HEK293 (cell line): ENCODE results near the gene SOWAHA.
A peak's percentile ranks its signal among the peaks of the same experiment; 100 is the strongest.
"Not testable (repeated sequence)": the region's sequence is repeated elsewhere in the genome, so short reads cannot be mapped to it uniquely, and the experiment has no call there.

Experiments
- CTCF ChIA-PET: fragments of 350-600 bp; formaldehyde crosslinking; extraction: SDS; loops from one replicate; lab custom pipeline; 2021; ENCODE audit warnings: antibody characterized with exemption; lab: Yijun Ruan, JAX
- POLR2A ChIA-PET: fragments of 300-600 bp; formaldehyde crosslinking; extraction: SDS; loops from one replicate; lab custom pipeline; 2020; ENCODE audit warnings: antibody characterized with exemption, inconsistent platforms; lab: Yijun Ruan, JAX
- H3K27ac ChIP-seq: fragments of 200-500 bp; sonication (Bioruptor generic); 2 replicates; pipeline ENCODE4 v1.5.1; 2014; ENCODE audit warnings: low read depth, low read length, control low read depth, inconsistent platforms; ENCODE audit errors: extremely low read depth
- H3K36me3 ChIP-seq, 2 experiments: fragments of 200-500 bp in 1 of 2; sonication (Bioruptor generic) in 1 of 2; 1 replicate in 1 of 2; 2 replicates in 1 of 2; pipeline ENCODE4 v1.5.1; 2014 to 2017; ENCODE audit warnings: inconsistent platforms in 2 of 2, low read length in 2 of 2; ENCODE audit not compliant: control insufficient read depth in 2 of 2, insufficient read depth in 1 of 2
- H3K4me1 ChIP-seq: fragments of 200-500 bp; sonication (Bioruptor generic); 2 replicates; pipeline ENCODE4 v1.5.1; 2014; ENCODE audit warnings: mild to moderate bottlenecking, low read length, inconsistent platforms; ENCODE audit not compliant: control insufficient read depth, insufficient read depth
- H3K4me3 ChIP-seq: 2 replicates; pipeline ENCODE4 v1.5.1; 2011; ENCODE audit warnings: low read depth, mild to moderate bottlenecking, control low read depth, low read length, moderate library complexity
- H3K9me3 ChIP-seq: fragments of 200-500 bp; sonication (Bioruptor generic); 2 replicates; pipeline ENCODE4 v1.5.1; 2014; ENCODE audit warnings: low read depth, low read length, inconsistent platforms; ENCODE audit not compliant: control insufficient read depth, insufficient read depth
- BCL11A ChIP-seq: fragments of 450-650 bp; formaldehyde crosslinking; IDR thresholded peaks from 2 replicates; pipeline ENCODE4 v1.5.1; 2016; ENCODE audit warnings: low read depth, missing biosample characterization, missing genetic modification characterization
- BCL6B ChIP-seq: fragments of 450-650 bp; formaldehyde crosslinking; IDR thresholded peaks from 2 replicates; pipeline ENCODE4 v1.5.1; 2017; ENCODE audit warnings: missing biosample characterization, missing genetic modification characterization
- FEZF1 ChIP-seq: fragments of 450-650 bp; formaldehyde crosslinking; IDR thresholded peaks from 2 replicates; pipeline ENCODE4 v1.5.1; 2016; ENCODE audit warnings: missing biosample characterization, missing genetic modification characterization
- OSR2 ChIP-seq: fragments of 450-650 bp; formaldehyde crosslinking; IDR thresholded peaks from 2 replicates; pipeline ENCODE4 v1.5.1; 2016; ENCODE audit warnings: missing biosample characterization, missing genetic modification characterization
- PRDM4 ChIP-seq: fragments of 450-650 bp; formaldehyde crosslinking; IDR thresholded peaks from 2 replicates; pipeline ENCODE4 v1.5.1; 2017; ENCODE audit warnings: missing biosample characterization, missing genetic modification characterization
- ZNF10 ChIP-seq: fragments of 450-650 bp; formaldehyde crosslinking; IDR thresholded peaks from 2 replicates; pipeline ENCODE4 v1.5.1; 2017; ENCODE audit warnings: missing biosample characterization, missing genetic modification characterization
- ZNF132 ChIP-seq: fragments of 450-650 bp; formaldehyde crosslinking; IDR thresholded peaks from 2 replicates; pipeline ENCODE4 v1.5.1; 2017; ENCODE audit warnings: missing biosample characterization, missing genetic modification characterization, borderline replicate concordance
- ZNF146 ChIP-seq: fragments of 450-650 bp; formaldehyde crosslinking; IDR thresholded peaks from 2 replicates; pipeline ENCODE4 v1.5.1; 2016; ENCODE audit warnings: missing biosample characterization, missing genetic modification characterization
- ZNF19 ChIP-seq: fragments of 450-650 bp; formaldehyde crosslinking; IDR thresholded peaks from 2 replicates; pipeline ENCODE4; 2016; ENCODE audit warnings: missing biosample characterization, missing genetic modification characterization, low read depth
- ZNF221 ChIP-seq: fragments of 450-650 bp; formaldehyde crosslinking; IDR thresholded peaks from 2 replicates; pipeline ENCODE4 v1.5.1; 2017; ENCODE audit warnings: missing biosample characterization, missing genetic modification characterization, borderline replicate concordance
- ZNF223 ChIP-seq: fragments of 450-650 bp; formaldehyde crosslinking; IDR thresholded peaks from 2 replicates; pipeline ENCODE4 v1.5.1; 2016; ENCODE audit warnings: missing biosample characterization, missing genetic modification characterization
- ZNF23 ChIP-seq: fragments of 450-650 bp; formaldehyde crosslinking; IDR thresholded peaks from 2 replicates; pipeline ENCODE4 v1.5.1; 2016; ENCODE audit warnings: missing biosample characterization, missing genetic modification characterization, borderline replicate concordance
- ZNF248 ChIP-seq: fragments of 450-650 bp; formaldehyde crosslinking; IDR thresholded peaks from 2 replicates; pipeline ENCODE4 v1.5.1; 2017; ENCODE audit warnings: missing biosample characterization, missing genetic modification characterization
- ZNF335 ChIP-seq: fragments of 450-650 bp; formaldehyde crosslinking; conservative IDR thresholded peaks from 2 replicates; pipeline ENCODE4 v1.5.1; 2016; ENCODE audit warnings: missing biosample characterization, missing genetic modification characterization
- ZNF521 ChIP-seq: fragments of 450-650 bp; formaldehyde crosslinking; IDR thresholded peaks from 2 replicates; pipeline ENCODE4 v1.5.1; 2017; ENCODE audit warnings: missing biosample characterization, mild to moderate bottlenecking, missing genetic modification characterization
- ZNF600 ChIP-seq: fragments of 450-650 bp; formaldehyde crosslinking; IDR thresholded peaks from 2 replicates; pipeline ENCODE4 v1.5.1; 2016; ENCODE audit warnings: missing biosample characterization, missing genetic modification characterization
- ZNF629 ChIP-seq: fragments of 450-650 bp; formaldehyde crosslinking; IDR thresholded peaks from 2 replicates; pipeline ENCODE4 v1.5.1; 2017; ENCODE audit warnings: missing biosample characterization, missing genetic modification characterization
- TF ChIP-seq, protein P1 (sequence below): fragments of 450-650 bp; formaldehyde crosslinking; IDR thresholded peaks from 2 replicates; pipeline ENCODE4 v1.5.1; 2016; ENCODE audit warnings: missing biosample characterization, missing genetic modification characterization, low read depth
- TF ChIP-seq, protein P2 (sequence below): IDR thresholded peaks from 2 replicates; pipeline ENCODE4 v1.6.1; 2011; ENCODE audit warnings: mild to moderate bottlenecking, low read depth, low read length, borderline replicate concordance

SOWAHA gene

DNA sequence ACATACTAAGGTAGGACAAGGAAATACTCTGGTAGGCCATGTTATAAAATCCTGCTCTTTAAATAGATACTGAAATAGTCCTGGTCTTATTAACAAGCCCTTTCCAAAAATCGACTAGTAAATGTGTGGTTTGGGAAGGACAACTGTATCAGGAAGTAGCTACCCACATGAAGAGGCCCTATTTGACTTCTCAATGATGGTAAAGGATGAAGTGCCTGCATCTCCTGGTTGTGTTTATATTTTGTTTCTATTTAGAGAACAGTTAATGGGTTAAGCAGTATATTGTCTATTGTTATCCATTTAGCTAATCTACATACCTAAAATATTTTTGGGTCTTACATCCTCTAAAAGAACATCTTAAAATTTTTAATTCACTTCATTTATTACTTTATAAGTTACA, 40.7 kb downstream of the SOWAHA start:
- no peaks in the 10 kb centered on the region for H3K4me1 ChIP-seq
- ChIA-PET POLR2A (interaction anchor here (1.3 to 1.5 kb wide), 2 partner anchors 10 to 13 kb away, joined by 3 read pairs; partner anchors contain the start of genes GDF9 and UQCRQ), CTCF (interaction anchor here (0.6 to 0.7 kb wide), 2 partner anchors 30 to 190 kb away, joined by 3 read pairs; no protein-coding TSS in a partner anchor)
- H3K27ac ChIP-seq, result no peak overlapping the region
- TF ChIP-seq ZNF19 (tag by site-specific recombination), result no peak
- no peak for TF ChIP-seq ZNF132 (tag by site-specific recombination)
- no peak for TF ChIP-seq FEZF1 (tag by site-specific recombination)
- no peak for TF ChIP-seq ZNF223 (tag by site-specific recombination)
- TF ChIP-seq ZNF23 (tag by site-specific recombination), result no peak
- TF ChIP-seq ZNF335 (tag by site-specific recombination), result peak; percentile 48; the same call in 1 of the 2 replicates
- TF ChIP-seq ZNF521 (tag by site-specific recombination), result no peak
- no peaks in the 10 kb centered on the region for H3K36me3 ChIP-seq
- no peak overlapping the region for H3K4me3 ChIP-seq
- H3K9me3 ChIP-seq, result no peaks in the 10 kb centered on the region

DNA sequence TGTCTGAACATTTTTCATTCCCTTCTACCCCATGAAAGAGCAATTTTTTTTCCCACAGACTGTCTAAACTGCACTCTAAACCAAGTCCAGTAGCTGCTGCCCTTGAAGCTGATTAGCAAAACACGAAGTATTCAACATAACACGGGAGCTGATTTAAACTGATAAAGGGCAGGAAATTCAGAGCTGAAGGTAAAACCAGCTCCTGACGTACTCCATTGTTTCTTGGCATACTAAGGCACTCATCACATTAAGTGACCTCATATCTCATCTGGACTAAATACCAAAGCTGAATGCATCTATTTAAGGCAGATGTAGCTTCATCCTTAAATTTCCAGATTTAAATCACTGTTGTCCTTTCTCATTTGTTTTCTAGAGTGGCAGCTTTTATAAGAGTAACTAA, 41.2 kb downstream of the SOWAHA start:
- no peaks in the 10 kb centered on the region for H3K36me3 ChIP-seq
- CTCF ChIA-PET, result interaction anchor here (0.6 to 0.7 kb wide), 2 partner anchors 29 to 189 kb away, joined by 3 read pairs; no protein-coding TSS in a partner anchor
- no peak for TF ChIP-seq ZNF248 (tag by site-specific recombination)
- no peak for TF ChIP-seq ZNF600 (tag by site-specific recombination)
- TF ChIP-seq ZNF629 (tag by site-specific recombination), result 0 out of 2 replicates have a peak, but pooled peaks have one; percentile 20
- peak; percentile 36; the same call in 1 of the 2 replicates for TF ChIP-seq OSR2
- TF ChIP-seq ZNF221 (tag by site-specific recombination), result no peak
- TF ChIP-seq PRDM4 (tag by site-specific recombination), result no peak
- no peak for TF ChIP-seq BCL6B (tag by site-specific recombination)
- no peak for TF ChIP-seq ZNF146
- TF ChIP-seq ZNF10 (tag by site-specific recombination), result no peak
- TF ChIP-seq, protein P1, sequence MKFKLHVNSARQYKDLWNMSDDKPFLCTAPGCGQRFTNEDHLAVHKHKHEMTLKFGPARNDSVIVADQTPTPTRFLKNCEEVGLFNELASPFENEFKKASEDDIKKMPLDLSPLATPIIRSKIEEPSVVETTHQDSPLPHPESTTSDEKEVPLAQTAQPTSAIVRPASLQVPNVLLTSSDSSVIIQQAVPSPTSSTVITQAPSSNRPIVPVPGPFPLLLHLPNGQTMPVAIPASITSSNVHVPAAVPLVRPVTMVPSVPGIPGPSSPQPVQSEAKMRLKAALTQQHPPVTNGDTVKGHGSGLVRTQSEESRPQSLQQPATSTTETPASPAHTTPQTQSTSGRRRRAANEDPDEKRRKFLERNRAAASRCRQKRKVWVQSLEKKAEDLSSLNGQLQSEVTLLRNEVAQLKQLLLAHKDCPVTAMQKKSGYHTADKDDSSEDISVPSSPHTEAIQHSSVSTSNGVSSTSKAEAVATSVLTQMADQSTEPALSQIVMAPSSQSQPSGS (tag by site-specific recombination), result 0 out of 2 replicates have a peak, but pooled peaks have one; percentile 21
- TF ChIP-seq BCL11A, result no peak
- TF ChIP-seq, protein P2, sequence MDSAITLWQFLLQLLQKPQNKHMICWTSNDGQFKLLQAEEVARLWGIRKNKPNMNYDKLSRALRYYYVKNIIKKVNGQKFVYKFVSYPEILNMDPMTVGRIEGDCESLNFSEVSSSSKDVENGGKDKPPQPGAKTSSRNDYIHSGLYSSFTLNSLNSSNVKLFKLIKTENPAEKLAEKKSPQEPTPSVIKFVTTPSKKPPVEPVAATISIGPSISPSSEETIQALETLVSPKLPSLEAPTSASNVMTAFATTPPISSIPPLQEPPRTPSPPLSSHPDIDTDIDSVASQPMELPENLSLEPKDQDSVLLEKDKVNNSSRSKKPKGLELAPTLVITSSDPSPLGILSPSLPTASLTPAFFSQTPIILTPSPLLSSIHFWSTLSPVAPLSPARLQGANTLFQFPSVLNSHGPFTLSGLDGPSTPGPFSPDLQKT, result no peak
- TF ChIP-seq, all 188 proteins: peak for 3
- POLR2A ChIA-PET, result interaction anchor here (0.6 to 1.5 kb wide), 3 partner anchors 10 to 15 kb away, joined by 3 read pairs; partner anchors contain the start of genes GDF9 and UQCRQ
- no peak overlapping the region for H3K4me3 ChIP-seq
- H3K27ac ChIP-seq, result no peak overlapping the region
- H3K9me3 ChIP-seq, result no peaks in the 10 kb centered on the region
- no peaks in the 10 kb centered on the region for H3K4me1 ChIP-seq

DNA sequence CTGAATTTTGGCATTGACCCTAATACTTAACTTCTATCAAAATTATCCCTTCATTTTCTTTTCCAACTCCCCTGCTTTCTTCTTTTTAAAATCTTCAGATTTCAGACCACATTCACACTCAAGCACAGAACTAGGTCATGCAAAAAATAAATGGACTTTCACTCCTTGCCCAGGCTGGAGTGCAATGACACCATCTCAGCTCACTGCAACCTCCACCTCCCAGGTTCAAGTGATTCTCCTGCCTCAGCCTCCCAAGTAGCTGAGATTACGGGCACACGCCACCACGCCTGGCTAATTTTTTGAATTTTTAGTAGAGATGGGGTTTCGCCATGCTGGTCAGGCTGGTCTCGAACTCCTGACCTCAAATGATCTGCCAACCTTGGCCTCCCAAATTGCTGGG, 41.9 kb downstream of the SOWAHA start:
- H3K9me3 ChIP-seq, H3K4me3 ChIP-seq, H3K36me3 ChIP-seq, H3K4me1 ChIP-seq, H3K27ac ChIP-seq: not testable (repeated sequence)
- CTCF ChIA-PET, result interaction anchor here (0.6 to 0.9 kb wide), 2 partner anchors 9 to 35 kb away, joined by 3 read pairs; no protein-coding TSS in a partner anchor
- POLR2A ChIA-PET, result interaction anchor here (0.6 to 1.5 kb wide), 3 partner anchors 9 to 16 kb away, joined by 3 read pairs; partner anchors contain the start of genes GDF9 and UQCRQ
